ENCODE results near the gene KLHL4. TPM values are rescaled to one million over a fixed set of nuclear protein-coding genes. Genes with fewer than 3 reads are reported as not detected.

KLHL4 gene
- total RNA-seq, 1 donor from 2014 or later = 16.4 TPM

- no peaks in the 10 kb centered on the region for H3K4me1 Mint-ChIP-seq (ENCODE audit: low read depth, unreplicated experiment)
- Histone ChIP-seq H3K27me3 (ENCODE audit: insufficient read depth, low read length) (no peaks in the 10 kb centered on the region), H4K20me1 (ENCODE audit: insufficient read depth, low read length) (no peaks in the 10 kb centered on the region), H3K36me3 (ENCODE audit: insufficient read depth, low read length) (no peaks in the 10 kb centered on the region), H3K4me2 (ENCODE audit: low read length) (no peak overlapping the region), H2AFZ (ENCODE audit: low read depth, low read length) (no peak overlapping the region), H3K4me3 (ENCODE audit: insufficient read depth, low read depth, low read length) (no peak overlapping the region), H3K9ac (ENCODE audit: low read length) (no peak overlapping the region), H3K4me1 (ENCODE audit: insufficient read depth, low read length) (no peaks in the 10 kb centered on the region), H3K9me3 (ENCODE audit: insufficient read depth, low read depth, low read length) (no peaks in the 10 kb centered on the region), H3K27ac (ENCODE audit: low read depth, low read length) (no peak overlapping the region), H3K79me2 (ENCODE audit: insufficient read depth, low read length) (no peaks in the 10 kb centered on the region)
- no peak overlapping the region for H3K4me3 Mint-ChIP-seq (ENCODE audit: unreplicated experiment)
- TF ChIP-seq CTCF (IDR thresholded peaks at IDR 0.05; ENCODE audit: insufficient read depth, low read depth, low read length) (no peak), EZH2 (IDR thresholded peaks at IDR 0.05; ENCODE audit: insufficient read depth, low read length) (no peak)
- no peaks in the 10 kb centered on the region for H3K9me3 Mint-ChIP-seq (ENCODE audit: unreplicated experiment)
- H3K27me3 Mint-ChIP-seq (ENCODE audit: low read depth, unreplicated experiment) = no peaks in the 10 kb centered on the region
- DNase-seq (ENCODE audit: low read depth) (no peak), FAIRE-seq (peak; percentile 34)
- no peaks in the 10 kb centered on the region for H3K36me3 Mint-ChIP-seq (ENCODE audit: low read depth, unreplicated experiment)
- peak overlapping the region; percentile 26 for H3K27ac Mint-ChIP-seq (ENCODE audit: unreplicated experiment)
These were observed 54.4 kb downstream of the KLHL4 start for GRCh38 chrX:87571964-87572363.

GRCh38 chrX:87572901-87573300, 55.3 kb downstream of the KLHL4 start:
- no peak for TF ChIP-seq CTCF (IDR thresholded peaks at IDR 0.05; ENCODE audit: insufficient read depth, low read depth, low read length)
- TF ChIP-seq EZH2 (IDR thresholded peaks at IDR 0.05; ENCODE audit: insufficient read depth, low read length) = no peak
- no peaks in the 10 kb centered on the region for H3K9me3 ChIP-seq (ENCODE audit: insufficient read depth, low read depth, low read length)
- no peaks in the 10 kb centered on the region for H3K27me3 Mint-ChIP-seq (ENCODE audit: low read depth, unreplicated experiment)
- no peak overlapping the region for H3K4me3 ChIP-seq (ENCODE audit: insufficient read depth, low read depth, low read length)
- no peaks in the 10 kb centered on the region for H3K79me2 ChIP-seq (ENCODE audit: insufficient read depth, low read length)
- no peaks in the 10 kb centered on the region for H3K9me3 Mint-ChIP-seq (ENCODE audit: unreplicated experiment)
- H3K27ac ChIP-seq (ENCODE audit: low read depth, low read length) = no peak overlapping the region
- H3K27me3 ChIP-seq (ENCODE audit: insufficient read depth, low read length) = no peaks in the 10 kb centered on the region
- H2AFZ ChIP-seq (ENCODE audit: low read depth, low read length) = no peak overlapping the region
- no peaks in the 10 kb centered on the region for H3K4me1 Mint-ChIP-seq (ENCODE audit: low read depth, unreplicated experiment)
- FAIRE-seq = peak; percentile 83
- no peak overlapping the region for H3K27ac Mint-ChIP-seq (ENCODE audit: unreplicated experiment)
- no peaks in the 10 kb centered on the region for H3K36me3 Mint-ChIP-seq (ENCODE audit: low read depth, unreplicated experiment)
- peak overlapping the region; percentile 30 for H3K4me2 ChIP-seq (ENCODE audit: low read length)
- no peaks in the 10 kb centered on the region for H3K36me3 ChIP-seq (ENCODE audit: insufficient read depth, low read length)
- no peak overlapping the region for H3K4me3 Mint-ChIP-seq (ENCODE audit: unreplicated experiment)
- H3K9ac ChIP-seq (ENCODE audit: low read length) = no peak overlapping the region
- peak; percentile 48 for DNase-seq (ENCODE audit: low read depth)
- H4K20me1 ChIP-seq (ENCODE audit: insufficient read depth, low read length) = no peaks in the 10 kb centered on the region
- no peaks in the 10 kb centered on the region for H3K4me1 ChIP-seq (ENCODE audit: insufficient read depth, low read length)

GRCh38 chrX:87578978-87579377, 61.4 kb downstream of the KLHL4 start:
- no peaks in the 10 kb centered on the region for H3K36me3 ChIP-seq (ENCODE audit: insufficient read depth, low read length)
- H3K27me3 ChIP-seq (ENCODE audit: insufficient read depth, low read length) = no peaks in the 10 kb centered on the region
- no peak overlapping the region for H2AFZ ChIP-seq (ENCODE audit: low read depth, low read length)
- H3K4me3 ChIP-seq (ENCODE audit: insufficient read depth, low read depth, low read length) = no peak overlapping the region
- DNase-seq (ENCODE audit: low read depth) (no peak), FAIRE-seq (peak; percentile 81)
- no peaks in the 10 kb centered on the region for H3K9me3 ChIP-seq (ENCODE audit: insufficient read depth, low read depth, low read length)
- Mint-ChIP-seq H3K27ac (ENCODE audit: unreplicated experiment) (no peak overlapping the region), H3K27me3 (ENCODE audit: low read depth, unreplicated experiment) (no peaks in the 10 kb centered on the region), H3K4me1 (ENCODE audit: low read depth, unreplicated experiment) (no peaks in the 10 kb centered on the region), H3K36me3 (ENCODE audit: low read depth, unreplicated experiment) (no peaks in the 10 kb centered on the region), H3K4me3 (ENCODE audit: unreplicated experiment) (no peak overlapping the region), H3K9me3 (ENCODE audit: unreplicated experiment) (no peaks in the 10 kb centered on the region)
- no peaks in the 10 kb centered on the region for H4K20me1 ChIP-seq (ENCODE audit: insufficient read depth, low read length)
- H3K79me2 ChIP-seq (ENCODE audit: insufficient read depth, low read length) = no peaks in the 10 kb centered on the region
- no peak overlapping the region for H3K9ac ChIP-seq (ENCODE audit: low read length)
- TF ChIP-seq EZH2 (IDR thresholded peaks at IDR 0.05; ENCODE audit: insufficient read depth, low read length) (no peak), CTCF (IDR thresholded peaks at IDR 0.05; ENCODE audit: insufficient read depth, low read depth, low read length) (no peak)
- no peaks in the 10 kb centered on the region for H3K4me1 ChIP-seq (ENCODE audit: insufficient read depth, low read length)
- H3K27ac ChIP-seq (ENCODE audit: low read depth, low read length) = no peak overlapping the region
- H3K4me2 ChIP-seq (ENCODE audit: low read length) = no peak overlapping the region

Data from astrocyte (in vitro differentiated cells and primary cell).